ENCODE results near the gene ARHGAP8.

Gene ARHGAP8

GRCh38 chr22:44865193-44866057, 113.0 kb downstream of the ARHGAP8 start:
- no peak for DNase-seq

GRCh38 chr22:44869196-44869595, 116.8 kb downstream of the ARHGAP8 start:
- DNase-seq = no peak

GRCh38 chr22:44870021-44870420, 117.6 kb downstream of the ARHGAP8 start:
- DNase-seq = no peak

- no peak for DNase-seq
These were observed 119.4 kb downstream of the ARHGAP8 start for GRCh38 chr22:44871782-44872181.

- DNase-seq = no peak
These were observed 124.5 kb downstream of the ARHGAP8 start for GRCh38 chr22:44876921-44877320.

GRCh38 chr22:44878483-44879300, 126.3 kb downstream of the ARHGAP8 start:
- DNase-seq = no peak

GRCh38 chr22:44879301-44879680, 126.9 kb downstream of the ARHGAP8 start:
- no peak for DNase-seq

- no peak for DNase-seq
These were observed 128.4 kb downstream of the ARHGAP8 start for GRCh38 chr22:44880610-44881290.

GRCh38 chr22:44881624-44882023, 129.2 kb downstream of the ARHGAP8 start:
- no peak for DNase-seq

- no peak for DNase-seq
These were observed 130.0 kb downstream of the ARHGAP8 start for GRCh38 chr22:44882226-44882905.

GRCh38 chr22:44883011-44883421, 130.6 kb downstream of the ARHGAP8 start:
- no peak for DNase-seq

- no peak for DNase-seq
These were observed 132.2 kb downstream of the ARHGAP8 start for GRCh38 chr22:44884562-44884961.

GRCh38 chr22:44884968-44885805, 132.8 kb downstream of the ARHGAP8 start:
- DNase-seq = no peak

- DNase-seq = no peak
These were observed 133.5 kb downstream of the ARHGAP8 start for GRCh38 chr22:44885806-44886360.

- DNase-seq = no peak
These were observed 135.6 kb downstream of the ARHGAP8 start for GRCh38 chr22:44887941-44888366.

GRCh38 chr22:44888491-44889254, 136.3 kb downstream of the ARHGAP8 start:
- no peak for DNase-seq

GRCh38 chr22:44889255-44889878, 137.0 kb downstream of the ARHGAP8 start:
- DNase-seq = no peak

GRCh38 chr22:44890416-44891292, 138.3 kb downstream of the ARHGAP8 start:
- DNase-seq = no peak

GRCh38 chr22:44891293-44891747, 138.9 kb downstream of the ARHGAP8 start:
- no peak for DNase-seq
